ENCODE data around the gene USP43. TPM values are rescaled to one million over a fixed set of nuclear protein-coding genes. Genes with fewer than 3 reads are reported as not detected.

USP43 gene
- total RNA-seq, 1 experiment from 2014 or later = 8.1 TPM

GRCh38 chr17:9696279-9697044, 51.1 kb downstream of the USP43 start:
- Histone ChIP-seq H3K9me3 (ENCODE audit: low read length) (no peaks in the 10 kb centered on the region), H3K79me2 (ENCODE audit: low read length) (no peaks in the 10 kb centered on the region), H3K27ac (ENCODE audit: low read length) (no peak overlapping the region), H3K9ac (ENCODE audit: low read length) (no peak overlapping the region), H3K36me3 (ENCODE audit: low read depth, low read length) (no peaks in the 10 kb centered on the region), H3K27me3 (ENCODE audit: low read length) (no peaks in the 10 kb centered on the region), H3F3A (ENCODE audit: low read length, unreplicated experiment) (no peaks in the 10 kb centered on the region), H3K4me1 (ENCODE audit: insufficient read depth, low read length) (no peaks in the 10 kb centered on the region), H3K9me2 (replicated peaks; ENCODE audit: low read length) (no peaks in the 10 kb centered on the region), H2AFZ (ENCODE audit: low read length) (no peak overlapping the region), H3K4me2 (ENCODE audit: low read length) (no peak overlapping the region), H4K20me1 (ENCODE audit: low read length) (no peaks in the 10 kb centered on the region), H3K4me3 (ENCODE audit: low read length) (no peak overlapping the region)
- no TSS peak for BruUV-seq (replicated peaks)
- ATAC-seq (no peak), DNase-seq (no peak)
- ChIA-PET POLR2A (ENCODE audit: unreplicated experiment) (no interaction called here), CTCF (no interaction called here)
- no peak for TF ChIP-seq EZH2phosphoT487 (IDR thresholded peaks at IDR 0.05; ENCODE audit: borderline replicate concordance, low read length)
- no peak for TF ChIP-seq CTCF (conservative IDR thresholded peaks at IDR 0.05; ENCODE audit: low read depth, low read length)
- TF ChIP-seq EZH2 (IDR thresholded peaks at IDR 0.05; ENCODE audit: low read length, unreplicated experiment) = no peak
- intact Hi-C loops (cut with micrococcal nuclease) = no loop called here

GRCh38 chr17:9700136-9700535, 54.8 kb downstream of the USP43 start:
- ChIA-PET POLR2A (ENCODE audit: unreplicated experiment) (no interaction called here), CTCF (no interaction called here)
- H3F3A ChIP-seq (ENCODE audit: low read length, unreplicated experiment) = no peaks in the 10 kb centered on the region
- DNase-seq (no peak), ATAC-seq (no peak)
- H3K9me2 ChIP-seq (replicated peaks; ENCODE audit: low read length) = no peaks in the 10 kb centered on the region
- intact Hi-C loops (cut with micrococcal nuclease) = no loop called here
- no peaks in the 10 kb centered on the region for H3K27me3 ChIP-seq (ENCODE audit: low read length)
- H3K4me2 ChIP-seq (ENCODE audit: low read length) = no peak overlapping the region
- no peak overlapping the region for H3K4me3 ChIP-seq (ENCODE audit: low read length)
- no peak overlapping the region for H3K9ac ChIP-seq (ENCODE audit: low read length)
- no peaks in the 10 kb centered on the region for H3K79me2 ChIP-seq (ENCODE audit: low read length)
- no peaks in the 10 kb centered on the region for H4K20me1 ChIP-seq (ENCODE audit: low read length)
- no TSS peak for BruUV-seq (replicated peaks)
- TF ChIP-seq EZH2phosphoT487 (IDR thresholded peaks at IDR 0.05; ENCODE audit: borderline replicate concordance, low read length) (no peak), CTCF (conservative IDR thresholded peaks at IDR 0.05; ENCODE audit: low read depth, low read length) (no peak), EZH2 (IDR thresholded peaks at IDR 0.05; ENCODE audit: low read length, unreplicated experiment) (no peak)
- no peaks in the 10 kb centered on the region for H3K36me3 ChIP-seq (ENCODE audit: low read depth, low read length)
- no peak overlapping the region for H3K27ac ChIP-seq (ENCODE audit: low read length)
- H3K9me3 ChIP-seq (ENCODE audit: low read length) = no peaks in the 10 kb centered on the region
- no peak overlapping the region for H2AFZ ChIP-seq (ENCODE audit: low read length)
- H3K4me1 ChIP-seq (ENCODE audit: insufficient read depth, low read length) = no peaks in the 10 kb centered on the region

- TF ChIP-seq EZH2phosphoT487 (IDR thresholded peaks at IDR 0.05; ENCODE audit: borderline replicate concordance, low read length) = no peak
- TF ChIP-seq EZH2 (IDR thresholded peaks at IDR 0.05; ENCODE audit: low read length, unreplicated experiment) = no peak
- TF ChIP-seq CTCF (conservative IDR thresholded peaks at IDR 0.05; ENCODE audit: low read depth, low read length) = no peak
- H3K4me1 ChIP-seq (ENCODE audit: insufficient read depth, low read length) = no peaks in the 10 kb centered on the region
- H3K79me2 ChIP-seq (ENCODE audit: low read length) = no peaks in the 10 kb centered on the region
- BruUV-seq (replicated peaks) = no TSS peak
- no peak overlapping the region for H2AFZ ChIP-seq (ENCODE audit: low read length)
- no peaks in the 10 kb centered on the region for H3F3A ChIP-seq (ENCODE audit: low read length, unreplicated experiment)
- intact Hi-C loops (cut with micrococcal nuclease) = no loop called here
- H3K27me3 ChIP-seq (ENCODE audit: low read length) = no peaks in the 10 kb centered on the region
- no peak overlapping the region for H3K4me2 ChIP-seq (ENCODE audit: low read length)
- H3K9me3 ChIP-seq (ENCODE audit: low read length) = no peaks in the 10 kb centered on the region
- no peaks in the 10 kb centered on the region for H3K36me3 ChIP-seq (ENCODE audit: low read depth, low read length)
- H3K9ac ChIP-seq (ENCODE audit: low read length) = no peak overlapping the region
- ChIA-PET POLR2A (ENCODE audit: unreplicated experiment) (no interaction called here), CTCF (no interaction called here)
- H3K9me2 ChIP-seq (replicated peaks; ENCODE audit: low read length) = no peaks in the 10 kb centered on the region
- no peak overlapping the region for H3K4me3 ChIP-seq (ENCODE audit: low read length)
- no peaks in the 10 kb centered on the region for H4K20me1 ChIP-seq (ENCODE audit: low read length)
- DNase-seq = no peak
- H3K27ac ChIP-seq (ENCODE audit: low read length) = no peak overlapping the region
- ATAC-seq = no peak
These were observed 55.6 kb downstream of the USP43 start for GRCh38 chr17:9700754-9701476.

All from PC-3 (cell line).